ENCODE results near the gene AHSP.
"Not testable (repeated sequence)": the region's sequence is repeated elsewhere in the genome, so short reads cannot be mapped to it uniquely, and the experiment has no call there.

The AHSP gene, protein sequence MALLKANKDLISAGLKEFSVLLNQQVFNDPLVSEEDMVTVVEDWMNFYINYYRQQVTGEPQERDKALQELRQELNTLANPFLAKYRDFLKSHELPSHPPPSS

DNA sequence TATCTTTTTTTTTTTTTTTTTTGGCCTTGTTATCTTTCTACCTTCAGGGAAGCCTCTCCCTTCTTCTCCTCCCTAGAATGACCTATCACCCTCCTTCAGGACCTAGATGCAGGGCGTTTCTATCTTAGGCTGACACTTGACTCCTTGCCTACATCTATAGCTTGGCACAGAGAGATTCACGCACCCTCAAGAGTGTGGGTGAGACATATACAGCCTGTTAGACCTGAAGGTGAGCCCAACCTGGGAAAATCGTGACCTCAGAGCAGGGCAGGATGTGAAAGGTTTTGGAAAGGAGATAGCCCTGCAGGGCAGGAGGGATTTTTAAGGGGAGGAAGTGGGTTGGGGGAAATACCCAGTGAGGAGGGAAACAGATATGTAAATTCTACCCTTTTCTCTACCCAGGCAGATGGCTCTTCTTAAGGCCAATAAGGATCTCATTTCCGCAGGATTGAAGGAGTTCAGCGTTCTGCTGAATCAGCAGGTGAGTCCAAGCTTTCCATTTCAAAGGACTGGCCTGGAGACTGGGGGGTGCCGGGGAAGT is at the start of gene AHSP:
Gene AHSP (plus strand): TSS at position 167 of the 541 bp plus-strand sequence. CDS start 240 bp downstream, at position 407.
- Histone ChIP-seq H3K4me1 (ENCODE audit: insufficient read depth, low read length) (peaks cover 9% of the 10 kb centered on the region), H3K9me3 (ENCODE audit: control insufficient read depth, insufficient read depth, low read length) (no peaks in the 10 kb centered on the region), H3K36me3 (ENCODE audit: insufficient read depth, low read length) (no peaks in the 10 kb centered on the region), H3K9ac (ENCODE audit: low read depth, low read length) (peak within 1 kb of the TSS; percentile 71; the same call in 1 of the 2 replicates)

DNA sequence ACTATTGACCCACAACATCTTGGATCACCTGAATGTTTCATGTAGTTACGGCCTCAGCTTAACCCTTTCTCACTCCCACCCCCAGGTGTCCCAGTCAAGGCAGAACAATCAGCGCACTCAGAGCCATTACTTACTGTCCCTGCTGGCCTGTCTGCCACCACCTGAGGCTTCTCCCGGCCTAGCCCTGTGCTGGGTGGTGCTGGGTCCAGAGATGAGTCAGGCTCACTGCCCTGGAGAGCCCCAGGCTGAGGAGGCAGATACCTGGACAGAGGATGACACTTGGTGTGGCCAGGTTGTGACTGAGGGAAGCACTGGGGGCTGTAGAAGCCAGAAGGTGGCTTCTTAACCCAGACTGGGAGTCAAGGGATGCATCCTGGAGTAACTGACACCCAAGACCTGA is 48.7 kb upstream of the AHSP start:
- Histone ChIP-seq H3K36me3 (ENCODE audit: insufficient read depth, low read length) (no peaks in the 10 kb centered on the region), H3K9ac (ENCODE audit: low read depth, low read length) (no peak overlapping the region), H3K4me1 (ENCODE audit: insufficient read depth, low read length) (no peaks in the 10 kb centered on the region)

DNA sequence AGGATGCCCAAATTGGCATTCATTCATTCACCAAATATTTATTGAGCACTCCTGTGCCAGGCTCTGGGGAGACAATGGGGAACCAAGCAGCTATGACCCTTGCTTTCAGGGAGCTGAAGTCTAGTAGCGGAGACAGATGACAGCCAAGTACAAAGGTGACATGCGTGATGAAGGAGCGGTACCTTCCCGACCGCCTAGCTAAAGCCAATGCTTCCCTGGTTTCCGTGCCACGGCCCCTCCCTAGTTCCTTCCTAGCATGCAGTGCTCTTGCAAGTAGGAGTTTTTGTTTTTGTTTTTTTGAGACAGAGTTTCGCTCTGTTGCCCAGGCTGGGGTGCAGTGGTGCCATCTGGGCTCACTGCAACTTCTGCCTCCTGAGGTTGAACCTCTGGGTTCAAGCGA is 47.9 kb upstream of the AHSP start:
- Histone ChIP-seq H3K36me3 (ENCODE audit: insufficient read depth, low read length) (no peaks in the 10 kb centered on the region), H3K4me1 (ENCODE audit: insufficient read depth, low read length) (peaks cover 5% of the 10 kb centered on the region; the same call in 1 of the 2 replicates), H3K9me3 (ENCODE audit: control insufficient read depth, insufficient read depth, low read length) (no peaks in the 10 kb centered on the region), H3K9ac (ENCODE audit: low read depth, low read length) (no peak overlapping the region)

More for the DNA sequence above, 48.7 kb upstream of the AHSP start:
- H3K9me3 ChIP-seq (ENCODE audit: control insufficient read depth, insufficient read depth, low read length), result no peaks in the 10 kb centered on the region

DNA sequence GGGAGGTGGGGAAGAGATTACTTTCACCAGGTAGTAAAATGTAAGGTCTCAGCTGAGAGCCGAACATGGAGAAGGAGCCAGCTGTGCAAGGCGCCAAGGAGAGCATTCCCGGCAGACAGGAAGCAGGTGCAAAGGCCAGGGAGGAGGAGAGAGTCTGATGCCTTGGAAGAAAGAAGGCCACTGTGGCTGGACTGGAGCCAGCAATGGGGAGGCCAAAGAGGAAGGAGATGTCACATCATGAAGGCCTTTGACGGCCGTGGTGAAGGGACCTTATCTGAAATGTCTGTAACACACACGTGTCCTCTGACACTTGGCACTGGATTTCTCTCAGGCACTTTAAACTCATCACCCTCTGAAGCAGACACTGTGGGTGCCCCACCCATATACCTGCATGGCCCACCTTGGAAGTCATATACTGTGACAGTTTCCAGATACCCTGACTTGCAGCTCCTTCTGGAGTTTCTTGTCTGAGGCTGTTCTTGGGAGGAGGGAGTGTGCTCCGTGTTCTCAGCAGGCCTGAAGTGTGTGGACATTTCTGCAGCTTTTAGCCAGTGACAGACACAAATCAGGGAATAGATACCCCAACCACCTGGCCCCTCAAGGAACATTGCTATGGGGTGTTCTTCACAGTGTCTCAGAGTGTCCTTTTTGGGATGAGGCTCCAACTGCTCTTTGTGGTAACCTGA is 46.7 kb upstream of the AHSP start:
- Histone ChIP-seq H3K36me3 (ENCODE audit: insufficient read depth, low read length) (no peaks in the 10 kb centered on the region), H3K9ac (ENCODE audit: low read depth, low read length) (no peak overlapping the region), H3K4me1 (ENCODE audit: insufficient read depth, low read length) (peaks cover 8% of the 10 kb centered on the region; the same call in 1 of the 2 replicates), H3K9me3 (ENCODE audit: control insufficient read depth, insufficient read depth, low read length) (no peaks in the 10 kb centered on the region)

DNA sequence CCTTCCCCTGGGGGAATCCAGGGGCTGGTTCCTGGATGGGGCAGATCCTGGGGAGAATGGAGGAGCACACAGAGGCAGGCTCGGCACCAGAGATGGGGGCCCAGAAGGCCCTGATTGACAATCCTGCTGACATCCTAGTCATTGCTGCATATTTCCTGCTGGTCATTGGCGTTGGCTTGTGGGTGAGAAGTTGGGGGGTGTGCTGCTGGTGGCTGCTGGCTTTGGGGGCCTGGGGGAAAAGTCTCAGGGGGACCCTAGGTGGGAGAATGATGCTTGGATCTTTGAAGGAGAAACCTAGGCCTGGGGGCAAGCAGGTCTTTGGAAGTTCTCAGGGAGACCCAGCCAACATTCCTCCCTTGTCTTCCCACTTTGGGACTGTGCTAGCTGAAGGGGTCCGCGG is 44.6 kb upstream of the AHSP start, which contains the start of gene SLC5A2:
Gene SLC5A2 (plus strand): TSS at position 43 of the 400 bp plus-strand sequence. CDS start 14 bp downstream, at position 57.
- Histone ChIP-seq H3K36me3 (ENCODE audit: insufficient read depth, low read length) (no peaks in the 10 kb centered on the region), H3K9me3 (ENCODE audit: control insufficient read depth, insufficient read depth, low read length) (no peaks in the 10 kb centered on the region), H3K4me1 (ENCODE audit: insufficient read depth, low read length) (peaks cover 8% of the 10 kb centered on the region; the same call in 1 of the 2 replicates), H3K9ac (ENCODE audit: low read depth, low read length) (no peak within 1 kb of the TSS)

DNA sequence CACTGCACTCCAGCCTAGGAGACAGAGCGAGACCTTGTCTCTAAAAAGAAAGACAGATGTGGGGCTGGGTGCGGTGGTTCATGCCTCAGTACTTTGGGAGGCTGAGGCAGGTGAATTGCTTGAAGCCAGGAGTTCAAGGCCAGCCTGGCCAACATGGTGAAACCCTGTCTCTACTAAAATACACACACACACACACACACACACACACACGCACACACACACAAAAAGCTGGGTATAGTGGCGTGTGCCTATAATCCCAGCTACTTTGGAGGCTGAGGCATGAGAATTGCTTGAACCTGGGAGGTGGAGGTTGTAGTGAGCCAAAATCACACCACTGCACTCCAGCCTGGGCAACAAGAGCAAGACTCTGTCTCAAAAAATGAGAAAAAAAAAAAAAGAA is 43.7 kb upstream of the AHSP start:
- H3K9me3 ChIP-seq (ENCODE audit: control insufficient read depth, insufficient read depth, low read length); H3K9ac ChIP-seq (ENCODE audit: low read depth, low read length); H3K4me1 ChIP-seq (ENCODE audit: insufficient read depth, low read length); H3K36me3 ChIP-seq (ENCODE audit: insufficient read depth, low read length): not testable (repeated sequence)

DNA sequence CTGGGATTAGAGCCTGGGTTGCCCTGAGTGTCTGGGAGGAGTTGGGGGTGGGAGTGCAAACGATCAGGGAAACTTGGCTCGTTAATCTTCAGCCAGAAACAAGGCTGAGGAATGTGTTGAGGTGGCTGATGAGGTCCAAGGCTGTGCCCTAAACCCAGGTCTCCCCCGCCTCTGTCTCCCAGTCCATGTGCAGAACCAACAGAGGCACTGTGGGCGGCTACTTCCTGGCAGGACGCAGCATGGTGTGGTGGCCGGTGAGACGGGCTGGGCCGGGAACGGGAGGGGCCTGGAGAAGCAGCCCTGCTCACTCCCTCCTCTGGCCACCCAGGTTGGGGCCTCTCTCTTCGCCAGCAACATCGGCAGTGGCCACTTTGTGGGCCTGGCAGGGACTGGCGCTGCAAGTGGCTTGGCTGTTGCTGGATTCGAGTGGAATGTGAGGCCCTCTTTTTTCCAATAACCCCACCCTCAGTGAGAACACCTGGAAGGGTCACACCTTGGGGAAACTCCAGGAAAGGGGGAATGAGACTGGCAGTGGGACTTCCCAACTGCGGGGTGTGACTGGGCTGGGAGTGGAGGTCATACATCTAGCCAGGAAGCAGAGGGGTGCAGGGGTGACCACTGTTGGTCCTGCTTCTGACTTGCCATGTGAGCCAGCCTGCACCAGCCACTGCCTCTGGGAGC is 43.1 kb upstream of the AHSP start:
- Histone ChIP-seq H3K9me3 (ENCODE audit: control insufficient read depth, insufficient read depth, low read length) (no peaks in the 10 kb centered on the region), H3K4me1 (ENCODE audit: insufficient read depth, low read length) (peaks cover 8% of the 10 kb centered on the region; the same call in 1 of the 2 replicates), H3K36me3 (ENCODE audit: insufficient read depth, low read length) (no peaks in the 10 kb centered on the region), H3K9ac (ENCODE audit: low read depth, low read length) (no peak overlapping the region)

DNA sequence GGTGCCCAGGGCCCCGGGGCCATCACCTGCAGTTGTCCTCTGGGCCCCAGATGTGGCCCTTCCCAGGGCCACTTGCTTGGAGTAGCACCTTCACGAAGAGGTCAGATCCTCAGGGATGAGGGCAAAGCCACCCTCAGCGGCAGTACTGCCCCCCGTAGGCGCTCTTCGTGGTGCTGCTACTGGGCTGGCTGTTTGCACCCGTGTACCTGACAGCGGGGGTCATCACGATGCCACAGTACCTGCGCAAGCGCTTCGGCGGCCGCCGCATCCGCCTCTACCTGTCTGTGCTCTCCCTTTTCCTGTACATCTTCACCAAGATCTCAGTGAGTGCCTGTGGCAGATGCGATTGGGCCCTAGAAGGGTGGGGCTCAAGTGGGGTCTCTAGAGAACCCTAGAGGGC is 42.1 kb upstream of the AHSP start:
- Histone ChIP-seq H3K9me3 (ENCODE audit: control insufficient read depth, insufficient read depth, low read length) (no peaks in the 10 kb centered on the region), H3K4me1 (ENCODE audit: insufficient read depth, low read length) (peaks cover 8% of the 10 kb centered on the region; the same call in 1 of the 2 replicates), H3K9ac (ENCODE audit: low read depth, low read length) (no peak overlapping the region), H3K36me3 (ENCODE audit: insufficient read depth, low read length) (no peaks in the 10 kb centered on the region)

DNA sequence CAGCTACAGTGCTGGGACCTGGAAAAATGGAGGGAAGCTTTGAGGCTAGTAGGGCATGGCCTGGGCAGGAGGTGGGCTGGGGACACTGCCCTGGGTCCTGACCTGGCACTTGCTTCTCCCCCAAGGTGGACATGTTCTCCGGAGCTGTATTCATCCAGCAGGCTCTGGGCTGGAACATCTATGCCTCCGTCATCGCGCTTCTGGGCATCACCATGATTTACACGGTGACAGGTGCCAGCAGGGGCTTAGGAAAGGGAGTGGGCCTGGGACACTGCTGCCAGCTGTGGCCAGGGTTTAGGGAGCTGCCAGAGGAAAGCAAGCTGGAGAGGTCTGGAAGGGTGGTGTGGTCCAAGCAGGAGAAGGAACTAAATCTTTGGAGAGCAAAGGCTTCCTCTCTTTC is 41.7 kb upstream of the AHSP start:
- Histone ChIP-seq H3K4me1 (ENCODE audit: insufficient read depth, low read length) (peaks cover 8% of the 10 kb centered on the region; the same call in 1 of the 2 replicates), H3K9ac (ENCODE audit: low read depth, low read length) (no peak overlapping the region), H3K9me3 (ENCODE audit: control insufficient read depth, insufficient read depth, low read length) (no peaks in the 10 kb centered on the region), H3K36me3 (ENCODE audit: insufficient read depth, low read length) (no peaks in the 10 kb centered on the region)

DNA sequence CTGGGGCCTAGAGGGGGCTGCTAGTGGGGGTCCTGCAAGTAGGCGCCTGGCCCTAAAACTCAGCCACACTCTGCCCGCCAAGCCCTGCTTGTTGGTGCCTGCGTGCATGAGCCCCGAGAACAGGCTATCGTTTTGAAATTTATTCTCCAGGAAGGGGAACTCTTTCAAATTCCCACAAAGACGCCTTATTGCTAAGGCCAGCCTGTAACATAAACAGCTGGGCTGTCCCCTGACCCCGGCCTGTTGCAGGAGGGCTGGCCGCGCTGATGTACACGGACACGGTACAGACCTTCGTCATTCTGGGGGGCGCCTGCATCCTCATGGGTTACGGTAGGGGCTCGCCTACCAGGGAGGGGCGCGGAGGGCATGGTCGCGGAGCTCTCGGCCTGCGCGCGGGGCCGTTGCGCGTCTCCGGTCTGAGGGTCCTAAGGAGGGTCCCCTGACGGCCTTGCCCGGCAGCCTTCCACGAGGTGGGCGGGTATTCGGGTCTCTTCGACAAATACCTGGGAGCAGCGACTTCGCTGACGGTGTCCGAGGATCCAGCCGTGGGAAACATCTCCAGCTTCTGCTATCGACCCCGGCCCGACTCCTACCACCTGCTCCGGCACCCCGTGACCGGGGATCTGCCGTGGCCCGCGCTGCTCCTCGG is 40.5 kb upstream of the AHSP start:
- Histone ChIP-seq H3K9me3 (ENCODE audit: control insufficient read depth, insufficient read depth, low read length) (no peaks in the 10 kb centered on the region), H3K9ac (ENCODE audit: low read depth, low read length) (peak overlapping the region; percentile 49; the same call in 1 of the 2 replicates), H3K4me1 (ENCODE audit: insufficient read depth, low read length) (peaks cover 8% of the 10 kb centered on the region; the same call in 1 of the 2 replicates)

DNA sequence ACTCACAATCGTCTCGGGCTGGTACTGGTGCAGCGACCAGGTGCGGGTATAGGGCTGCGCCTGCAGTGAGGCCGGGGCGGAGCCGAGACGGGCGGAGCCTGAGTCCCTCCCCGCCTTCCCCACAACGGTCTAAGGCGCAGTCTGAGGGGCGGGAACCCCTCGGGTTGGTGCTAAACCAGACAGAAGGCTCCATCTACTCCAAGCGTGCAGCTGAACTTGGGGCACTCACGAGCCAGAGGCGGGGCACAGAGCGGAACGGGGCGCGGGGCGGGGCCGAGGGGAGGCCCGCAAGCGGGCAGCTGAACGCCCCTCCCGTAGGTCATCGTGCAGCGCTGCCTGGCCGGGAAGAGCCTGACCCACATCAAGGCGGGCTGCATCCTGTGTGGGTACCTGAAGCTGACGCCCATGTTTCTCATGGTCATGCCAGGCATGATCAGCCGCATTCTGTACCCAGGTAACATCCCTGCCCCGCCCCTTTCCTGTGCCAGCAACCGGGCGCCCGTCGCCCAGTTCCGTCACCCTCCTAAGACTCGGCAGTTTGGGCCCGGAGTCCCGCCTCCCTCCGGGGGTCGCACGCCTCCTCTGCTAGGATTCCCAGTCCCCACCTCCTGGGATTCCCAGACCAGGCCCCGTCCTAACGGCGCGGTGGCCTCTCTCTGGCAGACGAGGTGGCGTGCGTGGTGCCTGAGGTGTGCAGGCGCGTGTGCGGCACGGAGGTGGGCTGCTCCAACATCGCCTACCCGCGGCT is 39.8 kb upstream of the AHSP start:
- Histone ChIP-seq H3K4me1 (ENCODE audit: insufficient read depth, low read length) (peaks cover 8% of the 10 kb centered on the region; the same call in 1 of the 2 replicates), H3K9ac (ENCODE audit: low read depth, low read length) (peak overlapping the region; percentile 49; the same call in 1 of the 2 replicates), H3K9me3 (ENCODE audit: control insufficient read depth, insufficient read depth, low read length) (no peaks in the 10 kb centered on the region), H3K36me3 (ENCODE audit: insufficient read depth, low read length) (no peaks in the 10 kb centered on the region)

More for the DNA sequence above, 40.5 kb upstream of the AHSP start:
- H3K36me3 ChIP-seq (ENCODE audit: insufficient read depth, low read length), result no peaks in the 10 kb centered on the region

DNA sequence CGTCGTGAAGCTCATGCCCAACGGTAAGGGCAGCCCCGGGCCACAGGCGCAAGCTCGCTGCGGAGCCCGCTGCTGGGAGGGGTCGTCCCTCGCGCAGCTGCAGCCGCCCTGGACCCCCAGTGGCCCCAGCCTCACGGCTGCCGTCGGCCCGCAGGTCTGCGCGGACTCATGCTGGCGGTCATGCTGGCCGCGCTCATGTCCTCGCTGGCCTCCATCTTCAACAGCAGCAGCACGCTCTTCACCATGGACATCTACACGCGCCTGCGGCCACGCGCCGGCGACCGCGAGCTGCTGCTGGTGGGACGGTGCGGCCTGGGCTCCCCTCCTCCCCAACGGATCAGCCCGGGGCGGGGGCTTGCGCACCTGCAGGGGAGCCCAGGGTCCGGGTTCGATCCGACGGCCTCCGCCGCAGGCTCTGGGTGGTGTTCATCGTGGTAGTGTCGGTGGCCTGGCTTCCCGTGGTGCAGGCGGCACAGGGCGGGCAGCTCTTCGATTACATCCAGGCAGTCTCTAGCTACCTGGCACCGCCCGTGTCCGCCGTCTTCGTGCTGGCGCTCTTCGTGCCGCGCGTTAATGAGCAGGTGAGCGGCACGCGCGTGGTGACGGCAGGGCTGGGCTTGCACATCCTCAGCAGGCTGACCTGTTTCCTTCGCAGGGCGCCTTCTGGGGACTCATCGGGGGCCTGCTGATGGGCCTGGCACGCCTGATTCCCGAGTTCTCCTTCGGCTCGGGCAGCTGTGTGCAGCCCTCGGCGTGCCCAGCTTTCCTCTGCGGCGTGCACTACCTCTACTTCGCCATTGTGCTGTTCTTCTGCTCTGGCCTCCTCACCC is 39.0 kb upstream of the AHSP start:
- H3K36me3 ChIP-seq (ENCODE audit: insufficient read depth, low read length), result no peaks in the 10 kb centered on the region
- H3K9me3 ChIP-seq (ENCODE audit: control insufficient read depth, insufficient read depth, low read length), result no peaks in the 10 kb centered on the region
- peak overlapping the region; percentile 49; the same call in 1 of the 2 replicates for H3K9ac ChIP-seq (ENCODE audit: low read depth, low read length)

DNA sequence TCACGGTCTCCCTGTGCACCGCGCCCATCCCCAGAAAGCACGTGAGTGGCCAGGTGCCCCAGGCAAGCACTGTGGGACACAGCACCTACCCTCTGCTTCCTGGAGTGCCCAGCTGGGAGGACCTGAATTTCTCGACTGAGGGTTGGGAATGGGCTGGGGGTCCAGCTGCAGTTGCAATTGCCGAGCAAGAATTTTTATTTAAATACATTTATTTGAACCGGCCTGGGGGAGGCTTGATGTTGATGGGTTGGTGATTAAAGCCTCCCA is 38.5 kb upstream of the AHSP start:
- H3K9ac ChIP-seq (ENCODE audit: low read depth, low read length), result no peak overlapping the region
- H3K36me3 ChIP-seq (ENCODE audit: insufficient read depth, low read length), result no peaks in the 10 kb centered on the region
- peaks cover 8% of the 10 kb centered on the region; the same call in 1 of the 2 replicates for H3K4me1 ChIP-seq (ENCODE audit: insufficient read depth, low read length)
- no peaks in the 10 kb centered on the region for H3K9me3 ChIP-seq (ENCODE audit: control insufficient read depth, insufficient read depth, low read length)

More for the DNA sequence above, 39.0 kb upstream of the AHSP start:
- H3K4me1 ChIP-seq (ENCODE audit: insufficient read depth, low read length), result peaks cover 8% of the 10 kb centered on the region; the same call in 1 of the 2 replicates

Measured in ES-I3 (cell line).